ENCODE measurements around the gene TNS1. TPM values are rescaled to one million over a fixed set of nuclear protein-coding genes. Genes with fewer than 3 reads are reported as not detected.

The TNS1 gene
- total RNA-seq, 1 donor from 2014 or later, result 54.5 TPM

GRCh38 chr2:218031771-218032257 lies 29.0 kb upstream of the TNS1 start:
- DNase-seq (ENCODE audit: low read depth), result no peak
- H3K27me3 ChIP-seq (ENCODE audit: control insufficient read depth, insufficient read depth, low read length), result peaks cover 36% of the 10 kb centered on the region
- no peak for TF ChIP-seq CTCF (IDR thresholded peaks at IDR 0.05; ENCODE audit: insufficient read depth, low read length, poor library complexity, severe bottlenecking)
- no peaks in the 10 kb centered on the region for H3K36me3 ChIP-seq (ENCODE audit: control insufficient read depth, insufficient read depth, low read length)
- no peak overlapping the region for H3K4me3 ChIP-seq (ENCODE audit: low read depth, low read length)

- no peak for DNase-seq (ENCODE audit: low read depth)
- H3K4me3 ChIP-seq (ENCODE audit: low read depth, low read length), result no peak overlapping the region
- no peak for TF ChIP-seq CTCF (IDR thresholded peaks at IDR 0.05; ENCODE audit: insufficient read depth, low read length, poor library complexity, severe bottlenecking)
- H3K27me3 ChIP-seq (ENCODE audit: control insufficient read depth, insufficient read depth, low read length), result peaks cover 39% of the 10 kb centered on the region
- no peaks in the 10 kb centered on the region for H3K36me3 ChIP-seq (ENCODE audit: control insufficient read depth, insufficient read depth, low read length)
Measured at GRCh38 chr2:218031261-218031660, 28.5 kb upstream of the TNS1 start.

- no peak overlapping the region for H3K4me3 ChIP-seq (ENCODE audit: low read depth, low read length)
- no peak for DNase-seq (ENCODE audit: low read depth)
- H3K36me3 ChIP-seq (ENCODE audit: control insufficient read depth, insufficient read depth, low read length), result no peaks in the 10 kb centered on the region
- no peak for TF ChIP-seq CTCF (IDR thresholded peaks at IDR 0.05; ENCODE audit: insufficient read depth, low read length, poor library complexity, severe bottlenecking)
- peaks cover 36% of the 10 kb centered on the region for H3K27me3 ChIP-seq (ENCODE audit: control insufficient read depth, insufficient read depth, low read length)
Measured at GRCh38 chr2:218030409-218031195, 27.8 kb upstream of the TNS1 start.

- no peak for TF ChIP-seq CTCF (IDR thresholded peaks at IDR 0.05; ENCODE audit: insufficient read depth, low read length, poor library complexity, severe bottlenecking)
- Histone ChIP-seq H3K4me3 (ENCODE audit: low read depth, low read length) (no peak overlapping the region), H3K36me3 (ENCODE audit: control insufficient read depth, insufficient read depth, low read length) (no peaks in the 10 kb centered on the region), H3K27me3 (ENCODE audit: control insufficient read depth, insufficient read depth, low read length) (peaks cover 35% of the 10 kb centered on the region)
- no peak for DNase-seq (ENCODE audit: low read depth)
Measured at GRCh38 chr2:218029366-218030360, 26.9 kb upstream of the TNS1 start.

- H3K27me3 ChIP-seq (ENCODE audit: control insufficient read depth, insufficient read depth, low read length), result peaks cover 28% of the 10 kb centered on the region
- no peak for DNase-seq (ENCODE audit: low read depth)
- no peaks in the 10 kb centered on the region for H3K36me3 ChIP-seq (ENCODE audit: control insufficient read depth, insufficient read depth, low read length)
- no peak overlapping the region for H3K4me3 ChIP-seq (ENCODE audit: low read depth, low read length)
- TF ChIP-seq CTCF (IDR thresholded peaks at IDR 0.05; ENCODE audit: insufficient read depth, low read length, poor library complexity, severe bottlenecking), result no peak
Measured at GRCh38 chr2:218028562-218029348, 26.0 kb upstream of the TNS1 start.

Data from kidney epithelial cell (primary cell).